HepG2 (cell line): ENCODE results near the gene HNRNPR. TPM values are rescaled to one million over a fixed set of nuclear protein-coding genes. Genes with fewer than 3 reads are reported as not detected.

ENCODE experiments used
- ATF3 ChIP-seq: sonication (generic); formaldehyde crosslinking; IDR thresholded peaks from 2 replicates; pipeline ENCODE4 v1.4.0; 2020; ENCODE audit warnings: missing genetic modification reagents
- DR1 ChIP-seq: sonication (generic); formaldehyde crosslinking; IDR thresholded peaks from 2 replicates; pipeline ENCODE4 v1.8.0; 2021; ENCODE audit warnings: mild to moderate bottlenecking, missing genetic modification reagents, inconsistent platforms
- GTF2F1 ChIP-seq: fragments of 150-350 bp; IDR thresholded peaks from 2 replicates; pipeline ENCODE4 v1.6.1; 2014; ENCODE audit warnings: low read length
- HMG20B ChIP-seq: conservative IDR thresholded peaks from 2 replicates; pipeline ENCODE4 v1.6.1; 2016; ENCODE audit warnings: missing genetic modification reagents, missing compliant biosample characterization
- IKZF4 ChIP-seq: sonication (generic); formaldehyde crosslinking; IDR thresholded peaks from 2 replicates; pipeline ENCODE4 v1.5.1; 2020; ENCODE audit warnings: borderline replicate concordance, mild to moderate bottlenecking, low read depth, missing genetic modification reagents; ENCODE audit errors: not compliant biosample characterization
- MNT ChIP-seq: fragments of 450-650 bp; IDR thresholded peaks from 2 replicates; pipeline ENCODE4 v1.6.1; 2016
- MTA1 ChIP-seq: sonication (generic); formaldehyde crosslinking; IDR thresholded peaks from 2 replicates; pipeline ENCODE4 v1.4.0; 2020; ENCODE audit warnings: missing genetic modification reagents, mild to moderate bottlenecking, borderline replicate concordance
- NBN ChIP-seq: fragments of 450-650 bp; conservative IDR thresholded peaks from 2 replicates; pipeline ENCODE4 v1.6.1; 2017
- PRDM15 ChIP-seq: sonication (generic); formaldehyde crosslinking; IDR thresholded peaks from 2 replicates; pipeline ENCODE4 v1.4.0; 2020; ENCODE audit warnings: missing genetic modification reagents
- SAP130 ChIP-seq: IDR thresholded peaks from 2 replicates; pipeline ENCODE4 v1.6.1; 2016; ENCODE audit warnings: low read depth
- SATB2 ChIP-seq: sonication (generic); formaldehyde crosslinking; IDR thresholded peaks from 2 replicates; pipeline ENCODE4 v1.5.0; 2020; ENCODE audit warnings: missing genetic modification reagents
- ZBTB10 ChIP-seq: sonication (generic); formaldehyde crosslinking; IDR thresholded peaks from 2 replicates; pipeline ENCODE4 v1.4.0; 2020; ENCODE audit warnings: missing genetic modification reagents, borderline replicate concordance
- ZBTB14 ChIP-seq: sonication (generic); formaldehyde crosslinking; IDR thresholded peaks from 2 replicates; pipeline ENCODE4 v1.4.0; 2020; ENCODE audit warnings: missing genetic modification reagents
- ZNF138 ChIP-seq: sonication (generic); formaldehyde crosslinking; IDR thresholded peaks from 2 replicates; pipeline ENCODE4 v1.5.0; 2020; ENCODE audit warnings: mild to moderate bottlenecking, low read depth, missing genetic modification reagents
- ZNF629 ChIP-seq: sonication (generic); formaldehyde crosslinking; conservative IDR thresholded peaks from 2 replicates; pipeline ENCODE4 v1.5.0; 2020; ENCODE audit warnings: missing genetic modification reagents
- ZSCAN5A ChIP-seq: sonication (generic); formaldehyde crosslinking; IDR thresholded peaks from 2 replicates; pipeline ENCODE4 v1.8.0; 2022; ENCODE audit warnings: mild to moderate bottlenecking, missing genetic modification reagents, borderline replicate concordance
- polyA plus RNA-seq, 8 experiments: library from polyadenylated mRNA; depleted of rRNA in 3 of 8; stranded (reverse) in 7 of 8; unstranded in 1 of 8; fragments of >200 nt; fragmentation: Illumina TruSeq in 4 of 8; extraction: Trizol in 4 of 8; gene quantifications; 2 replicates each; pipeline versions ENCODE4 v1.2.1 to v1.2.3, GENCODE V29; 2011 to 2016; ENCODE audit warnings: low read depth in 4 of 8, missing spikeins in 1 of 8, mixed read lengths in 1 of 8; ENCODE audit not compliant: insufficient read depth in 1 of 8
- total RNA-seq, 5 experiments: library from RNA; depleted of rRNA; stranded (reverse); fragments of >200 nt; fragmentation: Illumina TruSeq; extraction: Trizol; gene quantifications; 2 replicates each; pipeline ENCODE4 v1.2.3, GENCODE V29; 2016; ENCODE audit warnings: low read depth in 1 of 5

Gene HNRNPR
- total and polyA plus RNA-seq, 2 of the 13 experiments (the other 11 are each of a cell fraction or from before 2014, with no cell fraction given), result 133 to 216 TPM

- no peak; the same call in 1 of the 2 replicates for TF ChIP-seq ATF3 (CRISPR knock-in tag)
- no peak for TF ChIP-seq PRDM15 (CRISPR knock-in tag)
- TF ChIP-seq ZBTB10, result peak; percentile 13; the same call in 1 of the 2 replicates
- TF ChIP-seq ZSCAN5A (CRISPR knock-in tag), result peak; percentile 55; the same call in 1 of the 2 replicates
- TF ChIP-seq SATB2, result 0 out of 2 replicates have a peak, but pooled peaks have one; percentile 36
- 0 out of 2 replicates have a peak, but pooled peaks have one; percentile 3 for TF ChIP-seq ZNF629
- TF ChIP-seq DR1 (CRISPR knock-in tag), result peak; percentile 80
- no peak for TF ChIP-seq NBN
- peak; percentile 75 for TF ChIP-seq SAP130 (CRISPR knock-in tag)
- no peak for TF ChIP-seq GTF2F1
- TF ChIP-seq ZNF138, result peak; percentile 77
- TF ChIP-seq ZBTB14, result peak; percentile 68
- TF ChIP-seq HMG20B (CRISPR knock-in tag), result 0 out of 2 replicates have a peak, but pooled peaks have one; percentile 21
- peak; percentile 68 for TF ChIP-seq MNT
- TF ChIP-seq MTA1, result peak; percentile 63; the same call in 1 of the 2 replicates
- TF ChIP-seq IKZF4, result peak; percentile 31
Measured at GRCh38 chr1:23344111-23344986, at the start of gene HNRNPR (continued).
